Retinal pigment epithelial cell (primary cell): ENCODE measurements around the gene ASTE1.

ENCODE experiments used
- DNase-seq: peaks from one replicate; pipeline ENCODE4 v3.0.0-alpha.2; 2010; ENCODE audit warnings: low read depth
- H3K4me3 ChIP-seq: 2 replicates; pipeline ENCODE4 v1.5.1; 2011; ENCODE audit warnings: mild to moderate bottlenecking, low read length, control low read depth, moderate library complexity
- TF ChIP-seq, protein P1 (sequence below): conservative IDR thresholded peaks from 2 replicates; pipeline ENCODE4 v1.5.1; 2011; ENCODE audit warnings: low read depth, low read length, control low read depth, inconsistent platforms

Gene ASTE1, protein sequence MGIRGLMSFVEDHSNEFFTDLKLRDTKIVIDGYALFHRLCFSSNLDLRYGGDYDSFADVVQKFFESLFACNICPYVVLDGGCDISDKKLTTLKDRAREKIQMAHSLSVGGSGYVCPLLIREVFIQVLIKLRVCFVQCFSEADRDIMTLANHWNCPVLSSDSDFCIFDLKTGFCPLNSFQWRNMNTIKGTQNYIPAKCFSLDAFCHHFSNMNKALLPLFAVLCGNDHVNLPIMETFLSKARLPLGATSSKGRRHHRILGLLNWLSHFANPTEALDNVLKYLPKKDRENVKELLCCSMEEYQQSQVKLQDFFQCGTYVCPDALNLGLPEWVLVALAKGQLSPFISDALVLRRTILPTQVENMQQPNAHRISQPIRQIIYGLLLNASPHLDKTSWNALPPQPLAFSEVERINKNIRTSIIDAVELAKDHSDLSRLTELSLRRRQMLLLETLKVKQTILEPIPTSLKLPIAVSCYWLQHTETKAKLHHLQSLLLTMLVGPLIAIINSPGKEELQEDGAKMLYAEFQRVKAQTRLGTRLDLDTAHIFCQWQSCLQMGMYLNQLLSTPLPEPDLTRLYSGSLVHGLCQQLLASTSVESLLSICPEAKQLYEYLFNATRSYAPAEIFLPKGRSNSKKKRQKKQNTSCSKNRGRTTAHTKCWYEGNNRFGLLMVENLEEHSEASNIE

DNA sequence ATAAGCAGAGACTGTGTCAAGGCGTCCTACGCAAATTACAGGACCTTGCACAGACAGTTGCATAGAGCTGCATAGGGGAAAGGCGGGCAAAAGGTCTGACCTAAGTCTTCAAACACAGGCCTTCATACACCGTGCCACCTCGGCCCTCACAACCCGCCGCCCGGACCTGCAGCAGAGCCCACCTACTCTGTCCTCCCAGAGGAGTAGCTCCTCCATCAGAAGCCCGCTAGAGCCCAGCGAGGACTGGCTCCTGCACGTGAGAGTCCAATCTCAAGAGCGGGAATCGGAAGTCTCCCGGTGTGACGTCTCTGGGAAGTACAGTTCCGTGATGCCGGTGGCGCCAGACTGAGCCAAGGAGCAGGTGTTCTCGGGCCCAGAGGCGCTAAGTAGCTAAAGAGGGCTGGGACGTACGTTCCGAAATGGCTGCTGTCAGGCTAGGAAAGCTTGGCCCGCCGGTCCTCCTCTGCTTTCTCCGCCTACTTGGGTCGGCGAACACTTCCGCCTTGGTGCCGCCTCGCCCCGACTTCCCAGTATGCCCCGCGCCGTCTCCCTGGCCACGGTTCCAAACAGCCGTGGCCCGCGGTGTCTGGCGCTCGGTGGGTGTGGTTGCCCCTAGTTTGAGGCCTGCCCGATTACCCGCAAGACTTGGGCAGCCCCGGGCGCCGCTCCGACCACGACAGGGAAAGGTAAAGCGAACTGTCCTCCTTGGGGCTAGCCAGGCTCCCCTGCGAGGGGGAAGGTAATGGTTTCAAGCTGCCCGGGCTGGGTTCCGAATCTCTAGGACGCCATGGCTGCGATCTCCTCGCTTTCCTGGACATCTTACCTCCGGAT is at the start of gene ASTE1, which contains the start of gene NEK11:
Gene ASTE1 (minus strand): TSS at position 505 of the 831 bp plus-strand sequence. CDS start 1,519 bp downstream, outside the sequence.
Gene NEK11 (plus strand): TSS at position 557 of the 831 bp plus-strand sequence. CDS start 2,832 bp downstream, outside the sequence.
- peak; percentile 51 for DNase-seq
- peak within 1 kb of the TSS; percentile 82 for H3K4me3 ChIP-seq
- TF ChIP-seq, protein P1, sequence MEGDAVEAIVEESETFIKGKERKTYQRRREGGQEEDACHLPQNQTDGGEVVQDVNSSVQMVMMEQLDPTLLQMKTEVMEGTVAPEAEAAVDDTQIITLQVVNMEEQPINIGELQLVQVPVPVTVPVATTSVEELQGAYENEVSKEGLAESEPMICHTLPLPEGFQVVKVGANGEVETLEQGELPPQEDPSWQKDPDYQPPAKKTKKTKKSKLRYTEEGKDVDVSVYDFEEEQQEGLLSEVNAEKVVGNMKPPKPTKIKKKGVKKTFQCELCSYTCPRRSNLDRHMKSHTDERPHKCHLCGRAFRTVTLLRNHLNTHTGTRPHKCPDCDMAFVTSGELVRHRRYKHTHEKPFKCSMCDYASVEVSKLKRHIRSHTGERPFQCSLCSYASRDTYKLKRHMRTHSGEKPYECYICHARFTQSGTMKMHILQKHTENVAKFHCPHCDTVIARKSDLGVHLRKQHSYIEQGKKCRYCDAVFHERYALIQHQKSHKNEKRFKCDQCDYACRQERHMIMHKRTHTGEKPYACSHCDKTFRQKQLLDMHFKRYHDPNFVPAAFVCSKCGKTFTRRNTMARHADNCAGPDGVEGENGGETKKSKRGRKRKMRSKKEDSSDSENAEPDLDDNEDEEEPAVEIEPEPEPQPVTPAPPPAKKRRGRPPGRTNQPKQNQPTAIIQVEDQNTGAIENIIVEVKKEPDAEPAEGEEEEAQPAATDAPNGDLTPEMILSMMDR: no peak

DNA sequence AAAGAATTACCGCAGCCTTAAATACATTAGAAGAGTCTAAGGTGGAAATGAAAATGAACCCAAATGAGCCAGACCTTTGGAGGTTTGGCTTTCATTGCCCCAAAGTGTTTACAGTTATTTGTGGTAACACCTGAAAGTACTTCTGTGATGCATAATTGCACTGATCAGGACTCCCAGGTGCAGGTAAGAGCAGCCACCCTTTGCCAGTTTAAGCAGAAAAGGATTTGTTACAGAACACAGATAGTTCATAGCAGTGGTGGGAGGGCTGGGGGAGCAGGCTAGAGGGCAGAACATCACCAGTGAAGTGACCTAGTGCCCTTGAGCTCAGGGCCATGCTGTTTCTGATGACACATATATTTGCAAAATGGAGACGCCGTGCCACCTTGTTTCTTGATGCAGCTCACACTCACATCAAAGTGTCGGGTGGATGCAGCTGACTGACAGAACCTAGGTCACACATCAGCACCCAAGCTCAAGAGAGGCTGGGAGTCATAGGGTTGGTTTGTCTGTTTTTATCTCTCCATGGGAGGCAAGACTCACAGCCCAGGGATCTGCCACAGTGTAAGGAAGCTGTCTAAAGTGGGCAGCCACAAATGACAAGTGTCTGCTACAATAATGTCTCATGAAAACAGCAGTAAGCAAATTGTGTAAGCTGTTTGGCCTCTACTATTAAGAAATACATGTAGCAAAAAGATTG is 49.2 kb upstream of the ASTE1 start:
- no peak overlapping the region for H3K4me3 ChIP-seq
- DNase-seq: no peak
- TF ChIP-seq, protein P1: no peak

DNA sequence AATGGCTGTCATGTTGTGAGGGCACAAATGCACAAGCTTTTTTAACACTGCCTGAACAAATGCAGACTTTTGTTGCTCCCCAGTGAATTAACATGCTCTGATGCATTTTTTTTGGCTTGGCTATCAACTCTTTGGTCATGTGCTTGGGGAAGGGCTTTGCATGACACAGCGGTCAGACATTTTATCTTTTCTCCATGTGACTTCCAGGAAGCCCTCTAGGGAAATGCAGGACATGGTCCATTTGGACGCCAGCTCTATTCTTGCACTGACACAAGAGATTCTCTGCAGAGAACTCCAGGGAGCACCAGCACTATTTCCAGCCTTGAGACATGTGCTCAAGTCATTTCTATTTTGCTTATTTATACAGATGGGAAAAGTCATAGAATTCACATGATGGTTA is 46.2 kb upstream of the ASTE1 start:
- TF ChIP-seq, protein P1: no peak
- DNase-seq: no peak
- H3K4me3 ChIP-seq: no peak overlapping the region

DNA sequence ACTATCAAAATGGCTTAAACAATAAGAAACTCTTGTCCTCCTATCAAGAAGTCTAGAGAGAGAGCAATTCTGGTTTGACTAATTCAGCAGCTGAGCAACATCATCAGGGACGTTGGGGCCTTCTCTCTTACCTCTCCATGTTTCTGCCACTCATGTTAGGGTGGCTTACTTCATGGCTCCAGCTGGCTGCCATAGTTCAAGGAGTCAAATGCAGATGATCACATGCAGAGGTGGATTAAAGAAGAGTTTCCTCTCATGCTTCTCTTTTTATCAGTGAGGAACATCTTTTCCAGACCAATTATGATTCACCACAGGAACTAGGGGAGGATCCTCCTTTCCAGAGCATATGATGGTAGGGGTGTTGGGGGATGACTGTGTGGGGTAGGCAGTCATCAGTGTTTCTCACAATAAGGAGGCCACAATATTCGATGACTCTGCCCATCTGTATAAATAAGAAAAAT is 45.5 kb upstream of the ASTE1 start:
- no peak overlapping the region for H3K4me3 ChIP-seq
- DNase-seq: no peak
- TF ChIP-seq, protein P1: no peak

DNA sequence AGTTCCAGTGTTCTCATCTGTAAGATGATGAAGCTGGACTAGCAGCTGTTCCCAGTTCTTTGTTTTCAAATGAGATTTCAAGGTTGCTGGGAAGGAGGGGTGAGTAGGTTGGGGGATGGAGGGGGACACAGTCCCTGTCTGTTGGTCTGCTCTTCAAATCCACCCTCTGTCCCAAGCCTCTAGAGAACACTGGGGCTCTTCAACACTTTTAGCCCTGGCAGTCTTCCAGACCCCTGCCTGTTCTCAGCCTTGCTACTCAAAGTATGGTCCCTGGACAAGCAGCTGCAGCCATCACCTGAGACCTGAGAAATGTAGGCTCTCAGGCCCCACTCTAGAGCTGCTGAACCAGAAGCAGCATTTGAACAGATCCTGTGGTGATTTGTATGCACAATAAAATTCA is 41.4 kb upstream of the ASTE1 start:
- TF ChIP-seq, protein P1: no peak
- H3K4me3 ChIP-seq: no peak overlapping the region
- no peak for DNase-seq

DNA sequence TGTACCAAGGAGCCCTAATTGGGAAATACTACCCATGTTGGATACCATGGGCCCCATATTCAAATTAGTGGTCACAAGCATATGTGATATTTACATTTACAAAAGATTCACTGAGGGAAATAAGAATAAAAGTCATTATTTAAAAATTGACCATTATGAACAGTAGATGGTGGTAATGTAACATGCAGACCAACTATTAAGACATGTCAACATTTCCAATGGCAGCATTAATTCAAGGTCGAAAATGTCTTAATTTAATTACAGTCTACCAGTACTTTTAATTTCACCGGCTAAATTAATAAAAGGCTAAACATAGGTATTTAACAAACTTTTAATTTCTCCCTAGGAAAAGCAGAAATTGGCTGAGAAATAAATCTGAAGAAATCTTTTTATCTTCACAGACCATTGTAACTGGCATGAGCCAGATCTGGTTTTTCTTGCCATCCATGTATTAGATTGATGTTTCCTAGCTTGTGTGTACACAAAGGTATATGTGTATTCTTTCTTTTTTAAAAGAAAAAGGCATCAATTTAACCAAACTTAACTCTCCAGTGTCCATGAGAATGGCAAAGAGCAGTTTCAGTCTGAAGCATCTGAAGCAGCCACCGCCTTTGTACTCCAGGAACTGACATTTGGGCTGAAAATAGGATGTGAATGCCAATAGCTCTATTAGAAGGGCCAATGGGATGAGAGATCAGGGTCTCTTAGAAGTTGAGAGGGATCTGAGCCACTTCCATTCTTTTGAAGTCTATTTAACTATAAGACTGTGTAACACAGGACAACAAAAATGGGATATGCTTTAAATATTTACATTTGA is 26.6 kb upstream of the ASTE1 start:
- H3K4me3 ChIP-seq: no peak overlapping the region
- TF ChIP-seq, protein P1: peak; percentile 33
- no peak for DNase-seq
